NT2/D1 (cell line): ENCODE results near the gene WDR45B.
"Not testable (repeated sequence)": the region's sequence is repeated elsewhere in the genome, so short reads cannot be mapped to it uniquely, and the experiment has no call there.

ENCODE experiments used
- DNase-seq: peaks from one replicate; pipeline ENCODE4 v3.0.0-alpha.2; 2011; ENCODE audit warnings: low read depth, low spot score
- H3K27me3 ChIP-seq: 2 replicates; pipeline ENCODE4 v1.6.0; 2011; ENCODE audit warnings: mild to moderate bottlenecking; ENCODE audit not compliant: insufficient read length, insufficient read depth
- H3K36me3 ChIP-seq: 2 replicates; pipeline ENCODE4 v1.6.1; 2011; ENCODE audit warnings: mild to moderate bottlenecking, low read length, mixed read lengths; ENCODE audit not compliant: insufficient read depth, insufficient read length
- H3K4me1 ChIP-seq: 2 replicates; pipeline ENCODE4 v1.5.1; 2011; ENCODE audit not compliant: insufficient read depth, insufficient read length
- H3K4me3 ChIP-seq: 2 replicates; pipeline ENCODE4 v1.5.1; 2011; ENCODE audit warnings: low read depth; ENCODE audit not compliant: insufficient read length
- H3K9ac ChIP-seq: 2 replicates; pipeline ENCODE4 v1.6.0; 2011; ENCODE audit warnings: low read depth; ENCODE audit not compliant: insufficient read length
- H3K9me3 ChIP-seq: 2 replicates; pipeline ENCODE4 v1.5.1; 2011; ENCODE audit warnings: mild to moderate bottlenecking, low read length; ENCODE audit not compliant: insufficient read depth
- SUZ12 ChIP-seq: IDR thresholded peaks from 2 replicates; pipeline ENCODE4 v1.6.1; 2011; ENCODE audit not compliant: insufficient read length, insufficient read depth; ENCODE audit errors: extremely low read depth
- YY1 ChIP-seq: IDR thresholded peaks from 2 replicates; pipeline ENCODE4 v1.6.1; 2011; ENCODE audit not compliant: insufficient read length, insufficient read depth
- ZNF274 ChIP-seq: IDR thresholded peaks from 2 replicates; pipeline ENCODE4 v1.6.1; 2011; ENCODE audit warnings: mild to moderate bottlenecking, low read depth, low read length

The WDR45B gene

DNA sequence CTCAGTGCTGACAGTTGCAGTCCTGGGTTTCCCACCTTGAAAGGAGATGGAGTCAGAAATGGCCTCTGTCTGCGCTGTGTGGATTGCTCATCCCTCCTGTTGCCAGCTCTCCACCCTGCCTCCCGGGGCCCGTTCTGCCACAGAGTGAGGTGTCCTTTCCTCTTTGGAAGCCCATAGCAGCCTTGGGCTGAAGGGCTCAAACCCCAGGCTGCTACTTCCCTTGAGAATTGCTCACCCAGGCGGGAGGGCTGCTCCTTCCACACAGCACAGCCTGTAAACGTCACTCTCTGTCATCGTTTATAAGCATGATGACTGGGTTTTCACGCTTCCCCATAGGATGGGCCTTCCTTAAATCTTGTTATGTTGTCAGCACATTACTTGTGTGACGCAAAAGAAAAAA lies 66.0 kb downstream of the WDR45B start:
- Histone ChIP-seq H3K4me1 (peaks cover 7% of the 10 kb centered on the region), H3K27me3 (no peaks in the 10 kb centered on the region), H3K9ac (no peak overlapping the region), H3K36me3 (peaks cover 66% of the 10 kb centered on the region), H3K9me3 (no peaks in the 10 kb centered on the region), H3K4me3 (no peak overlapping the region)
- DNase-seq: no peak
- TF ChIP-seq SUZ12 (no peak), YY1 (no peak), ZNF274 (no peak)

DNA sequence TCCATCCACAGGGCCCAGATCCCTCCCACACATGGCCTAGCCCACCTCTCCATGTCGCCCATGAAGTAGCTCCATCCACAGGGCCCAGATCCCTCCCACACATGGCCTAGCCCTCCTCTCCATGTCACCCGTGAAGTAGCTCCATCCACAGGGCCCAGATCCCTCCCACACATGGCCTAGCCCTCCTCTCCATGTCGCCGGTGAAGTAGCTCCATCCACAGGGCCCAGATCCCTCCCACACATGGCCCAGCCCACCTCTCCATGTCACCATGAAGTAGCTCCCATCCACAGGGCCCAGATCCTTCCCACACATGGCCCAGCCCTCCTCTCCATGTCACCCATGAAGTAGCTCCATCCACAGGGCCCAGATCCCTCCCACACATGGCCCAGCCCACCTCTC lies 68.3 kb downstream of the WDR45B start:
- H3K9me3 ChIP-seq, H3K27me3 ChIP-seq, H3K4me1 ChIP-seq, DNase-seq, H3K4me3 ChIP-seq, H3K9ac ChIP-seq: not testable (repeated sequence)
- H3K36me3 ChIP-seq: peaks cover 71% of the 10 kb centered on the region

DNA sequence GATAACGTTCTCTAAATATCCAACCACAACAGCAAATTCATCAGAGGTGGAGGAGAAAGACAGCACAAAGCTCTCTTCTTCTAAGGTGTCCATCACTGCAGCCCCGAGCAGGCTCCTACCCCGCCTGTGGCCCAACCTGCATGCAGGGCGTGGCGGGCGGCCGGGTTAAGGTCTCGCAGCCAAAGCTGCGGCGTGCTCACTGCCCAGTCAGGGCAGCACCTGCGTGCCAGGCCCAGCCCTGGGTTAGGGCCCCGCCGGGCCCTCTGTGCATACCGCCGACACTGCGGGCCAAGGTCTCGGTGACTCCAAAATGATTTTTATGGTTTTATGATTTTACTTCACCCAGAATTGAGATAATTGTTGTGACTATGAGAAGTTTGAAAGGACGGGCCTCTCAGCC lies 70.9 kb downstream of the WDR45B start:
- no peaks in the 10 kb centered on the region for H3K9me3 ChIP-seq
- TF ChIP-seq ZNF274: no peak
- no peak for TF ChIP-seq SUZ12
- TF ChIP-seq YY1: no peak
- no peaks in the 10 kb centered on the region for H3K27me3 ChIP-seq
- peaks cover 72% of the 10 kb centered on the region for H3K36me3 ChIP-seq
- H3K9ac ChIP-seq: no peak overlapping the region
- peaks cover 5% of the 10 kb centered on the region for H3K4me1 ChIP-seq
- no peak overlapping the region for H3K4me3 ChIP-seq
- DNase-seq: no peak

DNA sequence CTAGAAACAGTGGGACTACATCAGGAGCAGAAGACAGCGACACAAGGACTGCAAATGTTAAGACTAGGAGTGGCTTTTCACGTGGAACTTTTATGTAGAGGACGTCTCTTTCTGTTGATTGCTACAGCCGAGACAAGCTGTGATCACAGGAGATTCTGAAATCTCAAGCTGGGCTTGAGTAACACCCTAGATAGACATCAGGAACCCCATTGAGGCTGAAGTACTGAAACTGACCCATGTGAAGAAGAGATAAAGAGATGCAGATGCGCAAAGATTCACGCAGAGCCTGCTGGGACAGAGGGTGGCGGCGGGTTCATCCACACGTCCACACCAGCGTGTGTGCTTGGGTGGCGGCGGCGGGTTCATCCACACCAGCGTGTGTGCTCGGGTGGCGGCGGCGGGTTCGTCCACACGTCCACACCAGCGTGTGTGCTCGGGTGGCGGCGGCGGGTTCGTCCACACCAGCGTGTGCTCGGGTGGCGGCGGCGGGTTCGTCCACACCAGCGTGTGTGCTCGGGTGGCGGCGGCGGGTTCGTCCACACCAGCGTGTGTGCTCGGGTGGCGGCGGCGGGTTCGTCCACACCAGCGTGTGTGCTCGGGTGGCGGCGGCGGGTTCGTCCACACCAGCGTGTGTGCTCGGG lies 72.5 kb downstream of the WDR45B start:
- peaks cover 82% of the 10 kb centered on the region for H3K36me3 ChIP-seq
- DNase-seq, H3K9ac ChIP-seq, H3K4me3 ChIP-seq, H3K4me1 ChIP-seq, H3K27me3 ChIP-seq, H3K9me3 ChIP-seq: not testable (repeated sequence)

DNA sequence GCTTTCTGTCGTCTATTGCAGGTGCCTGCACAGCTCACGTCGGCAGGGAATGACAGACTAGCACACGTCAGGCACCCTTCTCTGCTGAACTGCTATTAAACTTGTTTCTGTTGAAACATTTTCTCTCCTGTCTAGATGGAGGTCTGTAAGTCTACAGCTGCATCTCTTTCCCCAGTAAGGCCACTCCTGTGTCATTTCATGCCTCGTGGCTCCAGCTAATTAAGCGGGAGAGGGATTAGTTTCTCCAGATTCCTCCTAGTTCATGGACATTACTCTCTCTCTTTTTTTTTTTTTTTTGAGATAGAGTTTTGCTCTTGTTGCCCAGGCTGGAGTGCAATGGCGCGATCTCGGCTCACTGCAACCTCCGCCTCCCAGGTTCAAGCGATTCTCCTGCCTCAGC lies 74.2 kb downstream of the WDR45B start:
- TF ChIP-seq YY1 (no peak), SUZ12 (no peak), ZNF274 (no peak)
- Histone ChIP-seq H3K9ac (no peak overlapping the region), H3K4me1 (peaks cover 2% of the 10 kb centered on the region), H3K9me3 (no peaks in the 10 kb centered on the region), H3K36me3 (peaks cover 91% of the 10 kb centered on the region), H3K27me3 (no peaks in the 10 kb centered on the region), H3K4me3 (no peak overlapping the region)
- DNase-seq: no peak

DNA sequence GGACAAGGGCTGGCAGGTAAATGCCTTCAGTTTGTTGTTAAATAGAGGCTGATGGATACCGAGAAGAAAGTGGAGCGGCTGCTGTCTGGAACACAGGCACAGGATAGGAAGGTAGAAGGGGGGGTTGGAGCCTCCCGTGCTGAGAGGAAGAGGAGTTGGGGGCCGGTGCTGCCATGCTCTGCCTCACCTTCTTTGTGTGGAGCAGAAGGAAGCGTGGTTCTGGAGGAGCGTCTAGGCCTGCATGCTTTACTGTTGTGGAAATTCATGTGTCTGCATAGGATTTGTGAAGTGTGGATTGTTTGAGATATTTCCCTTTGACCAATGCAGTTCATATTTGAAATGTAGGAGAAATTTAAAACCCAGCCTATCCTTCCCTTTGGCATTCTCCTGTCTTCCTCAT lies 76.4 kb downstream of the WDR45B start:
- Histone ChIP-seq H3K36me3 (peaks cover 93% of the 10 kb centered on the region), H3K4me1 (no peaks in the 10 kb centered on the region), H3K9ac (no peak overlapping the region), H3K9me3 (no peaks in the 10 kb centered on the region), H3K4me3 (no peak overlapping the region), H3K27me3 (no peaks in the 10 kb centered on the region)
- DNase-seq: no peak
- TF ChIP-seq ZNF274: no peak
- TF ChIP-seq YY1: no peak
- TF ChIP-seq SUZ12: no peak

DNA sequence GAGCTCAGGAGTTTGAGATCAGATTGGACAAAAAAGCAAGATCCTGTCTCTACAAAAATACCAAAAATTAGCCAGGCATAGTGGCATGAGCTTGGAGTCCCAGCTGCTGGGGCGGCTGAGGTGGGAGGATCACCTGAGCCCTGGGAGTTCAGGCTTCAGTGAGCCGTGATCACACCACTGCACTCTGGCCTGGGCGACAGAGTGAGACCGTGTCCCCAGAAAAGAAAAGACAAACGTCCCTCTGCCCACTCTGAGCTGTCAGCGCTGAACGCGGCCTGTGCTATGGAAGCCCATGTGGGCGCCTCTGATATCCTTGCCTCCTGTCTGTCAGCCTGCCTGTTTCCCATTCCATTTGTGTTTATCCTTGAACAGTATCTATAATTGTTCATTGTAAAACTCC lies 78.0 kb downstream of the WDR45B start:
- Histone ChIP-seq H3K4me1 (peaks cover 6% of the 10 kb centered on the region), H3K4me3 (no peak overlapping the region), H3K36me3 (peaks cover 96% of the 10 kb centered on the region), H3K9me3 (no peaks in the 10 kb centered on the region), H3K9ac (no peak overlapping the region), H3K27me3 (no peaks in the 10 kb centered on the region)
- TF ChIP-seq SUZ12: no peak
- no peak for TF ChIP-seq ZNF274
- TF ChIP-seq YY1: no peak
- DNase-seq: no peak

DNA sequence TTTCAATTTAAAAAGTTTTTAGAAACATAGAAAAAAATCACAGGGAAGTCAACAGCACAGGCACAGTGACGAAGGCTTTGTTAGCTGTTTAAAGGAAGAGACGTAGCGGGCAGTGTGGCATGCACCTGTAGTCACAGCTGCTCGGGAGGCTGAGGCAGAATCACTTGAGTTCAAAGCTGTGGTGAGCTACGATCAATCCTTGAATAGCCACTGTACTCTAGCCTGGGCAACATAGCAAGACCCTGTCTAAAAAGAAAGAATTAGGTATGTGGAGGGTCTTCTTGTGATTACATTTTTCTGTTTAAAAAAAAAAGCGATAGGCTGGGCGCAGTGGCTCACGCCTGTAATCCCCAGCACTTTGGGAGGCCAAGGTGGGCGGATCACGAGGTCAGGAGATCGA lies 78.6 kb downstream of the WDR45B start:
- no peaks in the 10 kb centered on the region for H3K27me3 ChIP-seq
- peaks cover 6% of the 10 kb centered on the region for H3K4me1 ChIP-seq
- no peak for TF ChIP-seq YY1
- no peak for TF ChIP-seq SUZ12
- TF ChIP-seq ZNF274: no peak
- H3K9ac ChIP-seq: no peak overlapping the region
- DNase-seq: no peak
- peaks cover 96% of the 10 kb centered on the region for H3K36me3 ChIP-seq
- H3K9me3 ChIP-seq: no peaks in the 10 kb centered on the region
- H3K4me3 ChIP-seq: no peak overlapping the region
